Type B pancreatic cell (in vitro differentiated cells): ENCODE results near the gene INPP5A. TPM values are rescaled to one million over a fixed set of nuclear protein-coding genes. Genes with fewer than 3 reads are reported as not detected.

Experiments
- DNase-seq: peaks from one replicate; pipeline ENCODE4 v3.0.0; 2021; ENCODE audit warnings: mixed read lengths; ENCODE audit not compliant: unreplicated experiment; ENCODE audit errors: extremely low spot score
- H3K27ac Mint-ChIP-seq: 2 replicates; pipeline ENCODE4 v1.8.0; 2021; ENCODE audit warnings: mild to moderate bottlenecking, mixed read lengths
- H3K27me3 Mint-ChIP-seq: 2 replicates; pipeline ENCODE4 v1.8.0; 2021; ENCODE audit warnings: mixed read lengths
- H3K36me3 Mint-ChIP-seq: 2 replicates; pipeline ENCODE4 v1.8.0; 2021; ENCODE audit warnings: mixed read lengths
- H3K4me1 Mint-ChIP-seq: one replicate; pipeline ENCODE4 v1.8.0; 2021; ENCODE audit warnings: mixed read lengths; ENCODE audit not compliant: unreplicated experiment
- H3K4me3 Mint-ChIP-seq: 2 replicates; pipeline ENCODE4 v1.8.0; 2021; ENCODE audit warnings: mild to moderate bottlenecking, mixed read lengths
- H3K9me3 Mint-ChIP-seq: 2 replicates; pipeline ENCODE4 v1.8.0; 2021; ENCODE audit warnings: mixed read lengths
- total RNA-seq: library from RNA; stranded (reverse); gene quantifications from 2 replicates; pipeline ENCODE4 v1.2.1, GENCODE V29; 2021; ENCODE audit warnings: low replicate concordance
- TF ChIP-seq, protein P1 (sequence below): fragments of 200-600 bp; sonication (generic); conservative IDR thresholded peaks from 2 replicates; pipeline ENCODE4 v1.5.0; 2021; ENCODE audit warnings: antibody characterized with exemption, mild to moderate bottlenecking

INPP5A gene
- total RNA-seq, 1 donor from 2014 or later, result 26.6 TPM

DNA sequence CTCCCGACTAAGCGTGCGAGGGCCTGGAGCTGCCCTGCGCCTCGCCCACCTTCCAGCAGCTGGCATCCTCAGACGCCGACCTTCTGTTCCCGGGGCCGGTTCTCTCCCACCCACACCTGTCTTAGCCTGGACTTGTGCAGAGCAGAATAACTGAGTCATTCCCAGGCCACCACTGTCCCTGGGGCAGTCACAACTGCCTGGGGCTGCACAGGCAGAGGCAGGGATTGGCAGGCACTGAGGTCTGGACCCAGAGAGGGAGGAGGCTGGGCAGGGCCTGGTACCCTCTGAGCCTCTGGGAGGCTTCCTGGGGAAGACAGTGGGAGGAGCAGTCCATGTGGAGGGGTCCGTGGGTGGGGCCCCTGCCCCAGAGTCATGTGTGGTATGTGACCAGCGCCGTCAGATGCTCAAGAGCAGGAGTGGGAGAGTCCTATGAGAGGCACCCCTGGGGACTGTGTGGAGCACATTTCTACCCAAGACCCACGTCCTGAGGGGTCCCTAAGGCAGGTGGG is 174.1 kb downstream of the INPP5A start:
- Mint-ChIP-seq H3K36me3 (peaks cover 12% of the 10 kb centered on the region), H3K9me3 (no peaks in the 10 kb centered on the region), H3K4me3 (no peak overlapping the region), H3K27ac (no peak overlapping the region), H3K27me3 (peaks cover 15% of the 10 kb centered on the region), H3K4me1 (peaks cover 3% of the 10 kb centered on the region)
- TF ChIP-seq, protein P1, sequence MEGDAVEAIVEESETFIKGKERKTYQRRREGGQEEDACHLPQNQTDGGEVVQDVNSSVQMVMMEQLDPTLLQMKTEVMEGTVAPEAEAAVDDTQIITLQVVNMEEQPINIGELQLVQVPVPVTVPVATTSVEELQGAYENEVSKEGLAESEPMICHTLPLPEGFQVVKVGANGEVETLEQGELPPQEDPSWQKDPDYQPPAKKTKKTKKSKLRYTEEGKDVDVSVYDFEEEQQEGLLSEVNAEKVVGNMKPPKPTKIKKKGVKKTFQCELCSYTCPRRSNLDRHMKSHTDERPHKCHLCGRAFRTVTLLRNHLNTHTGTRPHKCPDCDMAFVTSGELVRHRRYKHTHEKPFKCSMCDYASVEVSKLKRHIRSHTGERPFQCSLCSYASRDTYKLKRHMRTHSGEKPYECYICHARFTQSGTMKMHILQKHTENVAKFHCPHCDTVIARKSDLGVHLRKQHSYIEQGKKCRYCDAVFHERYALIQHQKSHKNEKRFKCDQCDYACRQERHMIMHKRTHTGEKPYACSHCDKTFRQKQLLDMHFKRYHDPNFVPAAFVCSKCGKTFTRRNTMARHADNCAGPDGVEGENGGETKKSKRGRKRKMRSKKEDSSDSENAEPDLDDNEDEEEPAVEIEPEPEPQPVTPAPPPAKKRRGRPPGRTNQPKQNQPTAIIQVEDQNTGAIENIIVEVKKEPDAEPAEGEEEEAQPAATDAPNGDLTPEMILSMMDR, result no peak
- DNase-seq, result no peak

DNA sequence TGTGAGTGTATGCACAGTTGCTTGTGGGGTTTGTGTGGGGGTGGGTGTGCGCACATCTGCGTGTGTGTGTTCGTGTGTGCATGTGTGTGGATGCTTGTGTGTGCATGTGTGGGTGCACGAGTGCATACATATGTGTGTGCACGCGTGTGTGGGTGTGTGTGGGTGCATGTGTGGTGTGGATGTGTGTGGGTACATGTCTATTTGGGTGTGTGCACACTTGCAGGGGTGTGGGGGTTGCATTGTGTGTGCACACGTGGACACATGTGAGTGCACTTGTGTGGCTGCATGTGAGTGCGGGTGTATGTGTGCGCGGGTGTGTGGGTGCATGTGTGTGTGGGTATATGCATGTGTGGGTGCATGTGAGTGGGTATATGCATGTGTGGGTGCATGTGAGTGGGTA is 174.7 kb downstream of the INPP5A start:
- H3K4me3 Mint-ChIP-seq, result peak overlapping the region; percentile 50
- peaks cover 3% of the 10 kb centered on the region for H3K4me1 Mint-ChIP-seq
- H3K9me3 Mint-ChIP-seq, result no peaks in the 10 kb centered on the region
- no peak for DNase-seq
- peaks cover 12% of the 10 kb centered on the region for H3K36me3 Mint-ChIP-seq
- H3K27ac Mint-ChIP-seq, result no peak overlapping the region
- peaks cover 15% of the 10 kb centered on the region for H3K27me3 Mint-ChIP-seq
- TF ChIP-seq, protein P1, result no peak

DNA sequence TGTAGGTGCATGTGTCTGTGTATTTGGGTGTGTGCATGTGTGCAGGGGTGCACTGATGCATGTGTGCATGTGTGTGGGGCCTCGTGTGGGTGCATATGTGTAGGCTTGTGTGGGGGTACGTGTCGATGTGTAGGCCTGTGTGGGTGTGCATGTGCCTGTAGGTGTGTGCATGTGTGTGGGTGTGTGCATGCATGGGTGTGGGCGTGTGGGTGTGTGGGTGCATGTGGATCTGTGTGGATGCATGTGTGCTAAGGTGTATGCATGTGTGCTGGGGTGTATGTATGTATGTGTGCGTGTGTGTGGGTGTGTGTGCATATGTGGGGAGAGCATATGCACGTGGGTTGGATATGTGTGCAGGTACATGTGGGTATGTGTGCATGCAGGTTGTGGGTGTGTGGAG is 175.2 kb downstream of the INPP5A start:
- TF ChIP-seq, protein P1, result no peak
- Mint-ChIP-seq H3K27me3 (peaks cover 15% of the 10 kb centered on the region), H3K9me3 (no peaks in the 10 kb centered on the region), H3K27ac (peak overlapping the region; percentile 68), H3K36me3 (peaks cover 12% of the 10 kb centered on the region), H3K4me3 (peak overlapping the region; percentile 50), H3K4me1 (peaks cover 3% of the 10 kb centered on the region)
- DNase-seq, result no peak

DNA sequence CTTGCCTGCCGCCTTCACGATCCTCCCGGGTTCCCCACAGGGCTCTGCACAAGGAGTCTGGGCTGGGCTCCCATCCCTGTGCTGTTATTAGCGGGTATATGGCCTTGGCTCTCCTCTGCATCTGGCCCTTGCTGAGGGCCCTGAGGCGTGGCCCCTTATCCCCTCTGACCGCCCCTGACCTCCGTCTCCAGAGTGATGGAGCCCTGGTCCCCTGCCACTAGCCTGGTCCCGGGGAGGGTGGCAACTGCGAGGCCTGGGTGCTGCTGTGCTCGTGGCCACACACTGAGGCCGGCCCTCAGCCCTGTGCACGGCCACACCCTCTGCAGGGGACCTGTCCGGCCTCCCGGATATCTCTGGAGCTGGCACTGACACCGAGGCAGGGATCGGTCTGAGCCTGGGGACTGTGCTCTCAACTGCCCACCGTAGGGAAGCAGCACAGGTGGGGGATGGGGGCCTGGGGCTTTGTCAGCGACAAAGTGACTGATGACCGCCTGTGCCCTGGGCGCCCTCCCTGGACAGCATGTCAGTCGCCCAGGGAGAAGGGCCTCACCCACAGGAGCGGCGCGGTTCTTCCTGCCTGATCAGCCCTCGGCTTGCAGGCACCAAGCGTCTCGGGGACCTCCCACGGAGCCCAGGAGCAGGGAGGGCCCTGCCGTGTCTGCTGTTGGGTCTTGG is 176.0 kb downstream of the INPP5A start:
- TF ChIP-seq, protein P1, result no peak
- no peak for DNase-seq
- Mint-ChIP-seq H3K36me3 (peaks cover 7% of the 10 kb centered on the region), H3K4me1 (peaks cover 3% of the 10 kb centered on the region), H3K4me3 (no peak overlapping the region), H3K27me3 (peaks cover 15% of the 10 kb centered on the region), H3K27ac (no peak overlapping the region), H3K9me3 (no peaks in the 10 kb centered on the region)

DNA sequence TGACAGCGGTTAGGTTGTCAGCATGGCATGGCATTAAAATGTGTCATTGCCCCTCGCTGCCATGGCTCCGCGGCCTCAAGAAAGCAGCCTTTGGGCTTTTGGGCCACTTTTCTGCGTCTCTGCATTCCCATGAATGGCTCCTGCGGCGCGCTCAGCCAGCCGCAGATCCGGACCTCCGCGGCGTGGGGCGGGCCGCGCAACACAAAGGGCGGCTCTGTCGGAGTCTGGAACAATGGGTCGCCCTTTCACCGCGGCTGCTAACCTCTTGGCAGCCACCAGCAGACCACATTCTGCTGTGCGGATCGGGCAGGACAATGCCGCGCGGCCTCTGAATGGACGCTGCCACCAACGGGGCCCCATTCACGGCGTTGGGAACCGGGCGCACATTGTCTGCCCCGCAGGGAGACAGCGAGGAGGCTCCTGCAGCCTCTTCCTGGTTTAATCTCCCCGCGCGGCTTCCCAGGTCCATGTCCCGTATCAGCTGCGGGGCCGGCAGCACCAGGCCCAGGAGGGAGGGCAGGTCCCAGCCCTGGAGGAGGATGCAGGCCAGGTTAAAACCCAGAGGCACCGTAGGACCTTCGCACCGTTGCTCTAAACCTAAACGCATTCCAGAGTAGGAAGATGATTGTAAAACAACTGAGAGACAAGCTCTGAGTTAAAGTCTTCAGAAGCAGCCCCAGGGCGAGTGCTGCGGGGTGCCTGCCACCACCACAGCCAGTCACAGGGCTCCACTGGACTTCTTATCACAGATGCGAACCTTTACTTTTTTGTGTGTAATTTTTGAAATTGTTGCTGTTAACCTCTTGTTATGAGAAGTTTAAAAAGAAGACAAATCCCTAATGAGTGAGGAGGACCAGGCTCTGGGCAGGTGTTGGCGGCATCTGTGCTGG is 176.8 kb downstream of the INPP5A start:
- peaks cover 7% of the 10 kb centered on the region for H3K36me3 Mint-ChIP-seq
- no peak overlapping the region for H3K27ac Mint-ChIP-seq
- no peaks in the 10 kb centered on the region for H3K4me1 Mint-ChIP-seq
- TF ChIP-seq, protein P1, result no peak
- H3K27me3 Mint-ChIP-seq, result peaks cover 15% of the 10 kb centered on the region
- H3K4me3 Mint-ChIP-seq, result no peak overlapping the region
- H3K9me3 Mint-ChIP-seq, result no peaks in the 10 kb centered on the region
- DNase-seq, result no peak
